Lower lobe of right lung (tissue), 2 donors: ENCODE results near the gene S1PR1. TPM values are rescaled to one million over a fixed set of nuclear protein-coding genes. Genes with fewer than 3 reads are reported as not detected.

Experiments
- ATAC-seq, 2 donors: fragments of 200-7000 bp; cut with Tn5 transposase; one replicate each; pipeline ENCODE4 v1.9.1; 2020 to 2022; ENCODE audit warnings: mild to moderate bottlenecking in 2 of 2, moderate library complexity in 2 of 2
- DNase-seq: peaks from one replicate; pipeline ENCODE4 v3.0.0-alpha.2; 2020
- H3K27ac ChIP-seq: fragments of 200-600 bp; one replicate; pipeline ENCODE4 v1.8.0; 2022
- H3K27me3 ChIP-seq: fragments of 200-600 bp; one replicate; pipeline ENCODE4 v1.8.0; 2022; ENCODE audit warnings: low read depth
- H3K36me3 ChIP-seq: fragments of 200-600 bp; one replicate; pipeline ENCODE4 v1.8.0; 2022; ENCODE audit warnings: mild to moderate bottlenecking
- H3K4me1 ChIP-seq: fragments of 200-600 bp; one replicate; pipeline ENCODE4 v1.8.0; 2022
- H3K4me3 ChIP-seq: fragments of 200-600 bp; one replicate; pipeline ENCODE4 v1.8.0; 2022; ENCODE audit warnings: mild to moderate bottlenecking
- H3K9me3 ChIP-seq: fragments of 200-600 bp; one replicate; pipeline ENCODE4 v1.8.0; 2022
- CTCF ChIP-seq: fragments of 200-600 bp; IDR thresholded peaks from one replicate; pipeline ENCODE4 v1.8.0; 2022; ENCODE audit warnings: antibody characterized with exemption, mild to moderate bottlenecking
- intact Hi-C: fragments of 100-400 bp; cut with DNase I; formaldehyde crosslinking; loops from one replicate; pipeline ENCODE4 v1.11.0; 2022
- total RNA-seq: library from RNA; stranded (reverse); fragmentation: NEBNext Ultra II Directional; extraction: Animal tissue kit (Norgen Biotek cat#: 25700); gene quantifications from one replicate; pipeline ENCODE4 v1.2.1, GENCODE V29; 2021
- donor health status: DM: no; HTN: yes; CAD: no; lungs with severe emphysema.

Gene S1PR1
- total RNA-seq, 1 donor from 2014 or later: 107 TPM

GRCh38 chr1:101261623-101262022, 24.8 kb downstream of the S1PR1 start:
- Histone ChIP-seq H3K9me3 (no peaks in the 10 kb centered on the region), H3K27ac (no peak overlapping the region), H3K27me3 (no peaks in the 10 kb centered on the region), H3K4me1 (peaks cover 49% of the 10 kb centered on the region), H3K36me3 (no peaks in the 10 kb centered on the region), H3K4me3 (no peak overlapping the region)
- ATAC-seq (no peak), DNase-seq (no peak)
- intact Hi-C loops: no loop called here
- TF ChIP-seq CTCF: no peak

DNA sequence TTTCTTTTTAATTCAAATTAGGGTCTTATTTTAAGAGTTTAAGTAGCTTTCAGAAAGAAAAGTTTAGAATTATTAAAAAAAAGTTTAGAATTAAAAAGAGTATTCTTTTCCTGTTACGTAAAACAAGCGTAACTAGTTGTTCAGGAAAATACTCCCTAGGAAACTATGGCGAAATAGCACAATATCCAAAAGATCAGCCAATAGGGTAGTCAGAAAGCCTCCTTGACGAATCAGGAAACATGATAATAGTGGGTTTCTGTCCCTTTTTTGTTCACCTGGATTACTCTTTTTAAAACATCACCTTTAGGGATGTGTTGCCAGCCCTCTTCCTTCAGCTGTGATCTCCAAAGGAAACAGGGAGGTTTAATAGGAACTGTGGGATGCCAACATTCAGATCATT, 25.2 kb downstream of the S1PR1 start:
- no peak for TF ChIP-seq CTCF
- ATAC-seq (no peak), DNase-seq (no peak)
- H3K9me3 ChIP-seq: no peaks in the 10 kb centered on the region
- no peak overlapping the region for H3K4me3 ChIP-seq
- intact Hi-C loops: no loop called here
- no peaks in the 10 kb centered on the region for H3K27me3 ChIP-seq
- peak overlapping the region; percentile 59 for H3K27ac ChIP-seq
- no peaks in the 10 kb centered on the region for H3K36me3 ChIP-seq
- H3K4me1 ChIP-seq: peaks cover 49% of the 10 kb centered on the region

DNA sequence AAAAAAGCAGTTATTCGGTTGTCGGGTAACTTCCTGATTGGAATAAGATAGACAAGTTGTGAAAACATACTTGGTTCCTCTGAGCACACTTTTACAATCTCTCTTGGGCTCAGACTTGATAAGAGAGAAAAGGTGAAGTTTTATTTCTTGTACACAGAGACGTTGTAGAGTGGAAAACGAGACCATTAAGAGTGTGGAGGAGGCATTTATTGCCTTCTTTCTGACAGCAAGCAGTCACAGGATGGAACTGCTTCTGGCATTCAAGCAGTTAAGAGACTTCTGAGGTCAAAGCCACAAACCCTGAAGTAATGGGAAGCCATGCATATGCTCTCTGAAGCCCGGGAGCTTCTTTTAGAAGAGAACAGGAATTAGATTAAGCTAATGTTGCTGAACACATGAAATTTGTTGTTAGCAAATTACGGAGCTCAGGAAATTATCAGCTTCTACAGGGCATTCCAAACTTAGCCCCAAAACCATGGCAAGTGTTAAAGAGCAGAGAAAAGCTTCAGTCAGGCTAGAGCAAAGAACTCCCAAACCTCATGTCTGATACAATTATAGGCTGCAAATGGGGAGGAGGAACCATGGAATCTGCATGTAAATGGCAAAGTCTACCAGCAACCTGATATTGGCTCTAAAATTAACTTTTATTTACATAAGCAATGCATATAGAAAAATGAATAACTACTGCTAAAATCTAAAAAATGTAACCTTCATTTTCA, 26.0 kb downstream of the S1PR1 start:
- intact Hi-C loops: no loop called here
- ATAC-seq (no peak), DNase-seq (no peak)
- Histone ChIP-seq H3K27me3 (no peaks in the 10 kb centered on the region), H3K27ac (peak overlapping the region; percentile 59), H3K4me3 (no peak overlapping the region), H3K36me3 (no peaks in the 10 kb centered on the region), H3K4me1 (peaks cover 49% of the 10 kb centered on the region), H3K9me3 (no peaks in the 10 kb centered on the region)
- TF ChIP-seq CTCF: no peak

DNA sequence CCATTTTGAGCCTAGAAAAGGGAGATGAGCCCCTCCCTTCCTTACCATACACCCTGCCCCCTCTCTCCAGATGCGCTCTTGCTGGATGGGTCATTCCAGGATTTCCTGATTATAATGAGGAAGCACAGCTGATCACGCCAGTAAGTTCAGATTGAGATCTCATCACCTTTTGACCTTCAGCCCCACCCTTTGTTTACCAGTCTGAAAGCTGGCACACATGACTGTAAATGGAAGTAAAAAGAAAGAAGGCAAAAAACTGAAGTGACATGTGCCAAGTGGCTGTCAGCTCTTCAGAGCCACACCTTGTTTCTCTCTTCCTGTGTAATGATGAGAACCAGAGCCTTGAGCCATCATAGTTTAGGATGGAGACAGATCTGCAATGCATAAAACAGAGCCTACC, 27.9 kb downstream of the S1PR1 start:
- ATAC-seq (peak; percentile 35 to 50), DNase-seq (no peak)
- Histone ChIP-seq H3K27ac (no peak overlapping the region), H3K4me1 (peaks cover 49% of the 10 kb centered on the region), H3K27me3 (no peaks in the 10 kb centered on the region), H3K4me3 (no peak overlapping the region), H3K36me3 (no peaks in the 10 kb centered on the region), H3K9me3 (no peaks in the 10 kb centered on the region)
- intact Hi-C loops: no loop called here
- no peak for TF ChIP-seq CTCF

DNA sequence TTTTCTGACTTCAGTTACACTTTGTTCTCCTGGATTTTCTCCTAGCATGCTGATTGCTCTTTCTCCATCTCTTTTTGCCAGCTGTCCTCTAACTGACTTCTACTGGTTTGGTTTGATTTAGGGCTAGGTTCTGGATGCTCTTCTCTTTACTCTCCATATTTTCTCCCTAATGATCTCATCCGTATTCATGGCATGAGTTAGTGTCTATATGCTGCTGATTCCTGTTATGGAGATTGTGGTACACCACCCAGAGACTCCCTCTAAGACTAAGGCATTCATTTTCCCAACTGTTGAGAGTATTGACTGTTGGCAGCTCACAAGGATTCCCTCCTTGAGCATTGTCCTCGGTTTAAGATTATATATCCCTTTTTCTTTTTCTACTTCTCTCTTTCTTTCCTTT, 28.9 kb downstream of the S1PR1 start:
- ATAC-seq (no peak), DNase-seq (no peak)
- TF ChIP-seq CTCF: no peak
- Histone ChIP-seq H3K36me3 (no peaks in the 10 kb centered on the region), H3K9me3 (no peaks in the 10 kb centered on the region), H3K4me3 (no peak overlapping the region), H3K4me1 (peaks cover 45% of the 10 kb centered on the region), H3K27me3 (no peaks in the 10 kb centered on the region), H3K27ac (peak overlapping the region; percentile 21)
- intact Hi-C loops: no loop called here
